HEK293 (cell line): Measurements from ENCODE around the gene BABAM1.

Experiments
- CTCF ChIA-PET: fragments of 350-600 bp; formaldehyde crosslinking; extraction: SDS; loops from one replicate; lab custom pipeline; 2021; ENCODE audit warnings: antibody characterized with exemption; lab: Yijun Ruan, JAX
- POLR2A ChIA-PET: fragments of 300-600 bp; formaldehyde crosslinking; extraction: SDS; loops from one replicate; lab custom pipeline; 2020; ENCODE audit warnings: antibody characterized with exemption, inconsistent platforms; lab: Yijun Ruan, JAX
- H3K27ac ChIP-seq: fragments of 200-500 bp; sonication (Bioruptor generic); 2 replicates; pipeline ENCODE4 v1.5.1; 2014; ENCODE audit warnings: low read depth, low read length, control low read depth, inconsistent platforms; ENCODE audit errors: extremely low read depth
- H3K36me3 ChIP-seq, 2 experiments: fragments of 200-500 bp in 1 of 2; sonication (Bioruptor generic) in 1 of 2; 1 replicate in 1 of 2; 2 replicates in 1 of 2; pipeline ENCODE4 v1.5.1; 2014 to 2017; ENCODE audit warnings: inconsistent platforms in 2 of 2, low read length in 2 of 2; ENCODE audit not compliant: control insufficient read depth in 2 of 2, insufficient read depth in 1 of 2
- H3K4me1 ChIP-seq: fragments of 200-500 bp; sonication (Bioruptor generic); 2 replicates; pipeline ENCODE4 v1.5.1; 2014; ENCODE audit warnings: mild to moderate bottlenecking, low read length, inconsistent platforms; ENCODE audit not compliant: control insufficient read depth, insufficient read depth
- H3K4me3 ChIP-seq: 2 replicates; pipeline ENCODE4 v1.5.1; 2011; ENCODE audit warnings: low read depth, mild to moderate bottlenecking, control low read depth, low read length, moderate library complexity
- H3K9me3 ChIP-seq: fragments of 200-500 bp; sonication (Bioruptor generic); 2 replicates; pipeline ENCODE4 v1.5.1; 2014; ENCODE audit warnings: low read depth, low read length, inconsistent platforms; ENCODE audit not compliant: control insufficient read depth, insufficient read depth
- BCL11A ChIP-seq: fragments of 450-650 bp; formaldehyde crosslinking; IDR thresholded peaks from 2 replicates; pipeline ENCODE4 v1.5.1; 2016; ENCODE audit warnings: low read depth, missing biosample characterization, missing genetic modification characterization
- SP2 ChIP-seq: fragments of 450-650 bp; formaldehyde crosslinking; IDR thresholded peaks from 2 replicates; pipeline ENCODE4 v1.5.1; 2016; ENCODE audit warnings: missing biosample characterization, missing genetic modification characterization
- SP3 ChIP-seq: fragments of 450-650 bp; formaldehyde crosslinking; IDR thresholded peaks from 2 replicates; pipeline ENCODE4 v1.5.1; 2016; ENCODE audit warnings: missing biosample characterization, missing genetic modification characterization
- TCF7L2 ChIP-seq: IDR thresholded peaks from 2 replicates; pipeline ENCODE4 v1.6.1; 2011; ENCODE audit warnings: low read depth, mild to moderate bottlenecking, inconsistent platforms, low read length, moderate library complexity, borderline replicate concordance
- TRIM28 ChIP-seq: IDR thresholded peaks from 2 replicates; pipeline ENCODE4 v1.6.1; 2011; ENCODE audit warnings: low read length, control low read depth, borderline replicate concordance
- YY1 ChIP-seq: fragments of 450-650 bp; formaldehyde crosslinking; IDR thresholded peaks from 2 replicates; pipeline ENCODE4 v1.5.1; 2018; ENCODE audit warnings: missing biosample characterization, missing genetic modification characterization
- ZBTB20 ChIP-seq: fragments of 450-650 bp; formaldehyde crosslinking; IDR thresholded peaks from 2 replicates; pipeline ENCODE4 v1.5.1; 2016; ENCODE audit warnings: missing biosample characterization, missing genetic modification characterization
- ZEB2 ChIP-seq: fragments of 450-650 bp; formaldehyde crosslinking; IDR thresholded peaks from 2 replicates; pipeline ENCODE4 v1.5.1; 2016; ENCODE audit warnings: missing biosample characterization, missing genetic modification characterization
- ZFHX2 ChIP-seq: fragments of 450-650 bp; formaldehyde crosslinking; conservative IDR thresholded peaks from 2 replicates; pipeline ENCODE4 v1.5.1; 2016; ENCODE audit warnings: missing biosample characterization, missing genetic modification characterization
- ZNF10 ChIP-seq: fragments of 450-650 bp; formaldehyde crosslinking; IDR thresholded peaks from 2 replicates; pipeline ENCODE4 v1.5.1; 2017; ENCODE audit warnings: missing biosample characterization, missing genetic modification characterization
- ZNF112 ChIP-seq: fragments of 450-650 bp; formaldehyde crosslinking; IDR thresholded peaks from 2 replicates; pipeline ENCODE4 v1.5.0; 2017; ENCODE audit warnings: missing biosample characterization, missing genetic modification characterization
- ZNF16 ChIP-seq: fragments of 450-650 bp; formaldehyde crosslinking; IDR thresholded peaks from 2 replicates; pipeline ENCODE4 v1.5.1; 2016; ENCODE audit warnings: low read depth, missing biosample characterization, missing genetic modification characterization
- ZNF398 ChIP-seq: fragments of 450-650 bp; formaldehyde crosslinking; IDR thresholded peaks from 2 replicates; pipeline ENCODE4 v1.5.1; 2017; ENCODE audit warnings: missing biosample characterization, missing genetic modification characterization
- ZNF48 ChIP-seq: fragments of 450-650 bp; formaldehyde crosslinking; IDR thresholded peaks from 2 replicates; pipeline ENCODE4 v1.5.1; 2016; ENCODE audit warnings: missing biosample characterization, missing genetic modification characterization
- ZNF501 ChIP-seq: fragments of 450-650 bp; formaldehyde crosslinking; IDR thresholded peaks from 2 replicates; pipeline ENCODE4 v1.5.1; 2016; ENCODE audit warnings: missing biosample characterization, missing genetic modification characterization
- ZNF549 ChIP-seq: fragments of 450-650 bp; IDR thresholded peaks from 2 replicates; pipeline ENCODE4 v1.5.1; 2018; ENCODE audit warnings: missing biosample characterization, missing genetic modification characterization, mild to moderate bottlenecking, inconsistent platforms, moderate library complexity
- ZNF596 ChIP-seq: fragments of 450-650 bp; IDR thresholded peaks from 2 replicates; pipeline ENCODE4 v1.5.0; 2018; ENCODE audit warnings: missing biosample characterization, mild to moderate bottlenecking, missing genetic modification characterization, moderate library complexity
- ZNF660 ChIP-seq: fragments of 450-650 bp; IDR thresholded peaks from 2 replicates; pipeline ENCODE4 v1.5.1; 2018; ENCODE audit warnings: missing biosample characterization, mild to moderate bottlenecking, missing genetic modification characterization
- ZXDB ChIP-seq: fragments of 450-650 bp; formaldehyde crosslinking; IDR thresholded peaks from 2 replicates; pipeline ENCODE4 v1.5.1; 2016; ENCODE audit warnings: missing biosample characterization, missing genetic modification characterization
- TF ChIP-seq, protein P1 (sequence below): fragments of 450-650 bp; formaldehyde crosslinking; conservative IDR thresholded peaks from 2 replicates; pipeline ENCODE4 v1.5.1; 2016; ENCODE audit warnings: low read depth, missing biosample characterization, missing genetic modification characterization
- TF ChIP-seq, protein P2 (sequence below): fragments of 450-650 bp; formaldehyde crosslinking; IDR thresholded peaks from 2 replicates; pipeline ENCODE4 v1.5.1; 2016; ENCODE audit warnings: missing biosample characterization, missing genetic modification characterization

Gene BABAM1

DNA sequence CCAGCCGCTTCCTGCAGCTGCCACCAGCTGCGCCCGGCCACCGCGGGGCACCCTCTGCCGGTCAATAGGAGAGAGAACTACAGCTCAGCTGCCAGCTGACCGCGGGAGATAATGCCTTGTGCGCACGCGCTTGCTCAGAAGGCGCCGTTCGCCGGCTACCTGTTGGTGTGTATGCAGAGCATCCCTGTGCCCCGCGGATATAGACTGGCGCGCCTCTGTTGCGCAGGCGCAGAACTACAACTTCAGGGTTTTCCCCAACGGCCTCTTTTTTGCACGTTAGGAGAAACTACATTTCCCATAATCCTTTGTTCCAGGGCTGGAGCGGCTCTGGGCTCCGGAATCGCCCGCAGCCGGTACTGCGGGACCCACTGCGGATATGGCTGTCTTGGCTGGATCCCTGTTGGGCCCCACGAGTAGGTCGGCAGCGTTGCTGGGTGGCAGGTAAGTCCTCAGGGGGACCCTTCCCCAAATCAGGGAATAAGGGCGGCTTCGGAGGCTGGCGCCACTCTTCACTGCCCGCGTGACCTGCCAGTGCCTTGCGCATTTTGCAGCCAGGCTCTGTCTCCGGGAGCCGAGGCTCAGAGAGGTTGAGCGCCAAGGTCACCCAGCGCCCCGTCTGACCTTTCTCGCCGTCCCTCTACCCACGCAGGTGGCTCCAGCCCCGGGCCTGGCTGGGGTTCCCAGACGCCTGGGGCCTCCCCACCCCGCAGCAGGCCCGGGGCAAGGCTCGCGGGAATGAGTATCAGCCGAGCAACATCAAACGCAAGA, 38.5 kb downstream of the BABAM1 start, which contains the start of gene MRPL34 (continued):
- no peak for TF ChIP-seq ZNF48 (tag by site-specific recombination)
- peak; percentile 45; the same call in 1 of the 2 replicates for TF ChIP-seq ZNF596 (tag by site-specific recombination)
- TF ChIP-seq, protein P1, sequence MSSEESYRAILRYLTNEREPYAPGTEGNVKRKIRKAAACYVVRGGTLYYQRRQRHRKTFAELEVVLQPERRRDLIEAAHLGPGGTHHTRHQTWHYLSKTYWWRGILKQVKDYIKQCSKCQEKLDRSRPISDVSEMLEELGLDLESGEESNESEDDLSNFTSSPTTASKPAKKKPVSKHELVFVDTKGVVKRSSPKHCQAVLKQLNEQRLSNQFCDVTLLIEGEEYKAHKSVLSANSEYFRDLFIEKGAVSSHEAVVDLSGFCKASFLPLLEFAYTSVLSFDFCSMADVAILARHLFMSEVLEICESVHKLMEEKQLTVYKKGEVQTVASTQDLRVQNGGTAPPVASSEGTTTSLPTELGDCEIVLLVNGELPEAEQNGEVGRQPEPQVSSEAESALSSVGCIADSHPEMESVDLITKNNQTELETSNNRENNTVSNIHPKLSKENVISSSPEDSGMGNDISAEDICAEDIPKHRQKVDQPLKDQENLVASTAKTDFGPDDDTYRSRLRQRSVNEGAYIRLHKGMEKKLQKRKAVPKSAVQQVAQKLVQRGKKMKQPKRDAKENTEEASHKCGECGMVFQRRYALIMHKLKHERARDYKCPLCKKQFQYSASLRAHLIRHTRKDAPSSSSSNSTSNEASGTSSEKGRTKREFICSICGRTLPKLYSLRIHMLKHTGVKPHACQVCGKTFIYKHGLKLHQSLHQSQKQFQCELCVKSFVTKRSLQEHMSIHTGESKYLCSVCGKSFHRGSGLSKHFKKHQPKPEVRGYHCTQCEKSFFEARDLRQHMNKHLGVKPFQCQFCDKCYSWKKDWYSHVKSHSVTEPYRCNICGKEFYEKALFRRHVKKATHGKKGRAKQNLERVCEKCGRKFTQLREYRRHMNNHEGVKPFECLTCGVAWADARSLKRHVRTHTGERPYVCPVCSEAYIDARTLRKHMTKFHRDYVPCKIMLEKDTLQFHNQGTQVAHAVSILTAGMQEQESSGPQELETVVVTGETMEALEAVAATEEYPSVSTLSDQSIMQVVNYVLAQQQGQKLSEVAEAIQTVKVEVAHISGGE (tag by site-specific recombination) = peak; percentile 56
- no peak for TF ChIP-seq TRIM28
- peak; percentile 61; the same call in 1 of the 2 replicates for TF ChIP-seq ZXDB (tag by site-specific recombination)
- no peak for TF ChIP-seq ZNF112 (tag by site-specific recombination)
- peak; percentile 59; the same call in 1 of the 2 replicates for TF ChIP-seq ZNF660
- peak; percentile 66; the same call in 1 of the 2 replicates for TF ChIP-seq ZNF501 (tag by site-specific recombination)
- TF ChIP-seq SP2 (tag by site-specific recombination) = peak; percentile 86
- TF ChIP-seq YY1 = peak; percentile 42
- no peak for TF ChIP-seq ZNF398
- TF ChIP-seq ZNF549 (tag by site-specific recombination) = no peak
- TF ChIP-seq ZNF16 (tag by site-specific recombination) = no peak
- TF ChIP-seq ZFHX2 (tag by site-specific recombination) = 0 out of 2 replicates have a peak, but pooled peaks have one; percentile 22

GRCh38 chr19:17306285-17306714, 39.1 kb downstream of the BABAM1 start:
- H3K9me3 ChIP-seq = no peaks in the 10 kb centered on the region
- H3K27ac ChIP-seq = peak overlapping the region; percentile 76; the same call in 1 of the 2 replicates
- H3K4me1 ChIP-seq = peaks cover 3% of the 10 kb centered on the region
- peaks cover 0 to 5% of the 10 kb centered on the region in 2 experiments; a peak in 1 of 3 replicates for H3K36me3 ChIP-seq
- peak overlapping the region; percentile 83 for H3K4me3 ChIP-seq
- TF ChIP-seq ZBTB20 (tag by site-specific recombination) (peak; percentile 39; the same call in 1 of the 2 replicates), ZEB2 (tag by site-specific recombination) (no peak), BCL11A (tag by site-specific recombination) (0 out of 2 replicates have a peak, but pooled peaks have one; percentile 10), TCF7L2 (0 out of 2 replicates have a peak, but pooled peaks have one; percentile 49), SP3 (tag by site-specific recombination) (no peak), ZNF10 (tag by site-specific recombination) (peak; percentile 57)
- TF ChIP-seq, protein P2, sequence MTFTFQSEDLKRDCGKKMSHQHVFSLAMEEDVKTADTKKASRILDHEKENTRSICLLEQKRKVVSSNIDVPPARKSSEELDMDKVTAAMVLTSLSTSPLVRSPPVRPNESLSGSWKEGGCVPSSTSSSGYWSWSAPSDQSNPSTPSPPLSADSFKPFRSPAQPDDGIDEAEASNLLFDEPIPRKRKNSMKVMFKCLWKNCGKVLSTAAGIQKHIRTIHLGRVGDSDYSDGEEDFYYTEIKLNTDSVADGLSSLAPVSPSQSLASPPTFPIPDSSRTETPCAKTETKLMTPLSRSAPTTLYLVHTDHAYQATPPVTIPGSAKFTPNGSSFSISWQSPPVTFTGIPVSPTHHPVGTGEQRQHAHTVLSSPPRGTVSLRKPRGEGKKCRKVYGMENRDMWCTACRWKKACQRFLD (tag by site-specific recombination) = peak; percentile 90; the same call in 1 of the 2 replicates
- CTCF ChIA-PET = interaction anchor here (0.7 to 1.3 kb wide), 5 partner anchors 15 to 101 kb away, joined by 3 to 6 read pairs (median 4); no protein-coding TSS in a partner anchor
- POLR2A ChIA-PET = interaction anchor here (0.7 to 2.8 kb wide), 6 partner anchors 11 to 182 kb away, joined by 3 to 22 read pairs (median 8); partner anchors contain the start of genes ANO8, BABAM1 and USE1
